ENCODE data around the gene SYT9.

SYT9 gene

DNA sequence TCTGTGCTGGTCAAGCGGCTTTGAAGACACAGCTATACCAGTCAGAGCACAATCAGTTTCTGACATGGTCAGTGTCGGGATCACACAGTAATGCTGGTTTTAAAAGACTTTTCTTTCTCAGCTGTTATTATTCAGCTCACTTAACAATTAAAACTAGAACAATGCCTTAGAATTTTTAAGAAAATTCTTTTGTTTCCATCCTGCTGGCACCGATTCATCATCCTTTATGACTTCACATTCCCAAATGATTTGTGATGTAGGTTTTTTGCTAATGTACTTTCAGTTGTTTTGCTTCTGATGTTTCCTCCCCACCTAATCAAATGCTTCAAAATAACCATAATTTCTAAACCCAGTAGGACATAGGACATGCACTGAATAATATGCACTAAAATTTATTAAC, 199.1 kb downstream of the SYT9 start:
- Mint-ChIP-seq H3K4me1 (no peaks in the 10 kb centered on the region), H3K4me3 (no peak overlapping the region), H3K9me3 (no peaks in the 10 kb centered on the region), H3K36me3 (ENCODE audit: low read depth) (no peaks in the 10 kb centered on the region), H3K27me3 (ENCODE audit: low read depth, poor library complexity) (peaks cover 6% of the 10 kb centered on the region), H3K27ac (no peak overlapping the region)
- TF ChIP-seq, protein P1, sequence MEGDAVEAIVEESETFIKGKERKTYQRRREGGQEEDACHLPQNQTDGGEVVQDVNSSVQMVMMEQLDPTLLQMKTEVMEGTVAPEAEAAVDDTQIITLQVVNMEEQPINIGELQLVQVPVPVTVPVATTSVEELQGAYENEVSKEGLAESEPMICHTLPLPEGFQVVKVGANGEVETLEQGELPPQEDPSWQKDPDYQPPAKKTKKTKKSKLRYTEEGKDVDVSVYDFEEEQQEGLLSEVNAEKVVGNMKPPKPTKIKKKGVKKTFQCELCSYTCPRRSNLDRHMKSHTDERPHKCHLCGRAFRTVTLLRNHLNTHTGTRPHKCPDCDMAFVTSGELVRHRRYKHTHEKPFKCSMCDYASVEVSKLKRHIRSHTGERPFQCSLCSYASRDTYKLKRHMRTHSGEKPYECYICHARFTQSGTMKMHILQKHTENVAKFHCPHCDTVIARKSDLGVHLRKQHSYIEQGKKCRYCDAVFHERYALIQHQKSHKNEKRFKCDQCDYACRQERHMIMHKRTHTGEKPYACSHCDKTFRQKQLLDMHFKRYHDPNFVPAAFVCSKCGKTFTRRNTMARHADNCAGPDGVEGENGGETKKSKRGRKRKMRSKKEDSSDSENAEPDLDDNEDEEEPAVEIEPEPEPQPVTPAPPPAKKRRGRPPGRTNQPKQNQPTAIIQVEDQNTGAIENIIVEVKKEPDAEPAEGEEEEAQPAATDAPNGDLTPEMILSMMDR (IDR thresholded peaks at IDR 0.05), result no peak
- DNase-seq, result no peak

DNA sequence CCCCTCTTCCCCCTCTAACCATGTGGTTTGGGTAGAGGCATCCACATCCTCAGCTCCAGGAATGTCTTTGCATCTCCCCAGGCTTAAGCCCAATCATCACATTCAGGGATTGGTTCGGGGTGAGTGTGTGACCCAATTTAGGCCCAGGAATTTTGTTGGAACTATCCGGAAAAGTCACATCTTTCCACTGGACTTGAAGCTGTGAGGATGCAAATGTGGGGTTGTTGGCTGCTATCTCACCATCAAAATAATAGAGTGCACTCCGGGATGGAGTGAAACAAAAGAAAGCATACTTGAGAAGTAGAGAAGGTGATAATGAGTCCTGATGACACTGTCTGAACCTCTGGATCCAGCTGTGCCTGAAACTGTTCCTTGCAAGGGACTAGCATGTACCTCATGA, 199.8 kb downstream of the SYT9 start:
- TF ChIP-seq, protein P1 (IDR thresholded peaks at IDR 0.05), result no peak
- Mint-ChIP-seq H3K27me3 (ENCODE audit: low read depth, poor library complexity) (peaks cover 6% of the 10 kb centered on the region), H3K36me3 (ENCODE audit: low read depth) (no peaks in the 10 kb centered on the region), H3K4me3 (no peak overlapping the region), H3K4me1 (no peaks in the 10 kb centered on the region), H3K9me3 (no peaks in the 10 kb centered on the region), H3K27ac (peak overlapping the region; percentile 40)
- DNase-seq, result no peak

DNA sequence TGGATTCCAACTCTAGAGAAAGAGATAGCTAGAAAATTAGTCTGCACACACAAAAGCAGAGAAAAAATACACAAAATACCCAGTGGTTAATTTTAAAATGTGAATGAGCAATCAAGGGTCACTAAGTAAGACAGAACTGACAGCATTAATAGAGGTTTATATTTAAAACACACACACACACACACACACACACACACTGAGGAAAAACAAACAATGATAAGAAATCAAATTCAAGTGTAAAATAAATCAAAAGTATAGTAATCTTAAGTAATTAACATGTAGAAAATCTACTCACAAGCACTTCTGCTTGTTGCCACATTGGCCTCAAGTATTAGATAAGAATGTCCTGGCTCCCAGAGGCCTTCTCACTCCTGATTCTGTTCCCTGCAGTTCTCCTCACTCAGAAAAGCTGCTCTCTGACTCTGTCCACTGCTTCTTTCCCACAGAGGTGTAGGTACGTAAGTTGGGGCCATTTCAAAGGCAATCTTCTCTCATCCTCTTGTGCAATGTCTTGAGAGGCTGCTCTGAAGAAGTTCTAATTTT, 200.3 kb downstream of the SYT9 start:
- TF ChIP-seq, protein P1 (IDR thresholded peaks at IDR 0.05), result no peak
- no peaks in the 10 kb centered on the region for H3K36me3 Mint-ChIP-seq (ENCODE audit: low read depth)
- no peaks in the 10 kb centered on the region for H3K9me3 Mint-ChIP-seq
- DNase-seq, result no peak
- peaks cover 6% of the 10 kb centered on the region for H3K27me3 Mint-ChIP-seq (ENCODE audit: low read depth, poor library complexity)
- H3K4me1 Mint-ChIP-seq, result no peaks in the 10 kb centered on the region
- no peak overlapping the region for H3K4me3 Mint-ChIP-seq
- peak overlapping the region; percentile 40 for H3K27ac Mint-ChIP-seq

DNA sequence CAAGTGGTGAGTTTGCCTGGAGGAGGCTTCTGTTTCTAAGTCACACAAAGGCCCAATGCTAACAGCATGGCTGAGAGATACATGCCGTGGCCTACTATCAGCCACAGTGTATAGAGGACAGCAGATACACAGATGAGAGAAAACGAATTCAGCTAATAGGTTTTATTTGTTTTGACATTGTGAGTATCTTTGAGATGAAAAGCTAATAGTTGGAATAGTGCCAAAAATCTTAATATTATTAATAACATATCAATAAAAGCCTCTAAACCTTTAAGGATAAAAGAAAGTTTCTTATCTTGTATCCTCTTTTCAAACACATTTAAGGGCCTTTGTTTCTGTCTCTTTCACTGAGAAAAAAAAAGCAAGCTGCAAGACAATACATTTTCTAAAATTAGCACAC, 203.2 kb downstream of the SYT9 start:
- TF ChIP-seq, protein P1 (IDR thresholded peaks at IDR 0.05), result no peak
- Mint-ChIP-seq H3K27me3 (ENCODE audit: low read depth, poor library complexity) (peaks cover 10% of the 10 kb centered on the region), H3K9me3 (no peaks in the 10 kb centered on the region), H3K4me3 (no peak overlapping the region), H3K4me1 (no peaks in the 10 kb centered on the region), H3K27ac (no peak overlapping the region), H3K36me3 (ENCODE audit: low read depth) (no peaks in the 10 kb centered on the region)
- DNase-seq, result no peak

DNA sequence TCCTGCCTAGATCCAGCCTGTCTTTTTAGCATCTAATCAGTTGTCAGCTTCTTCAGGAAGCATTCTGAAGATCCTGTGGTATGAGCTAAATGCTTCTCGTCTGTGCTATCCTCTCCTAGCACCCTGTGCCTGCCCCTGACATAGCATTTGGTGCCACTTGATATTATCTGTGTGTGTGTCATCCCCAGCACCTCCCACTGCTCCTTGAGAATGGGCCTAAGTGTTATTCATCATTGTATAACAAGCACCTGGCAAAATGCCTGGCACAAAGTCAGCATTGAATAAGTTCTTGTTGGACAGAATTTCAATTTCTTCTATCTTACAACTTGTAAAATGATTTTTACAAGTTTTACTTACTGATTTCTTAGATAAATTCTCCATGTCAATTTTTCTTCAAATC, 205.5 kb downstream of the SYT9 start:
- no peaks in the 10 kb centered on the region for H3K36me3 Mint-ChIP-seq (ENCODE audit: low read depth)
- DNase-seq, result no peak
- H3K9me3 Mint-ChIP-seq, result no peaks in the 10 kb centered on the region
- H3K4me1 Mint-ChIP-seq, result no peaks in the 10 kb centered on the region
- H3K4me3 Mint-ChIP-seq, result no peak overlapping the region
- TF ChIP-seq, protein P1 (IDR thresholded peaks at IDR 0.05), result no peak
- H3K27ac Mint-ChIP-seq, result no peak overlapping the region
- H3K27me3 Mint-ChIP-seq (ENCODE audit: low read depth, poor library complexity), result peaks cover 10% of the 10 kb centered on the region

DNA sequence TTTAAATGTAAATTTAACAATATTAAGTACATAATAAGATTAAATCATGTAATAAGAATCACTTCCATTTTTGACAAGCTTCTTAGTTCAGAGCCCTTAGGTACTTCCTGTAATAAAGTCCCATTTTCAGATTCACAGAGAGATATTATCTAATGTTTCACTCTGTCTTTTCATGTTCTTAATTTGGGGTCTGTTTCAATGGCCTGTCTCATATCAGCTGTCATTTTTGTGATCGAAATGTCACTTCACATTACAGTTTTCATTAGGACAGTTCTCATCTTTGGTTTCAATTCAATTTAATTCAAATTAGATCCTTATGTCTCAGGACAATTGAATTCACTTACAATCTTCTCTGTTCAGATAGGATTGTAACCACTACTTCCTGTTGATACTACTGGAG, 211.0 kb downstream of the SYT9 start:
- TF ChIP-seq, protein P1 (IDR thresholded peaks at IDR 0.05), result no peak
- H3K27ac Mint-ChIP-seq, result no peak overlapping the region
- peaks cover 5% of the 10 kb centered on the region for H3K27me3 Mint-ChIP-seq (ENCODE audit: low read depth, poor library complexity)
- H3K4me1 Mint-ChIP-seq, result peaks cover 10% of the 10 kb centered on the region
- H3K4me3 Mint-ChIP-seq, result no peak overlapping the region
- no peaks in the 10 kb centered on the region for H3K36me3 Mint-ChIP-seq (ENCODE audit: low read depth)
- DNase-seq, result no peak
- H3K9me3 Mint-ChIP-seq, result no peaks in the 10 kb centered on the region
